Nephron (organoid): Measurements from ENCODE around the gene SHTN1.

Experiments
- H3K27ac Mint-ChIP-seq, 3 experiments: 2 replicates each; pipeline ENCODE4 v1.8.0; 2020; ENCODE audit warnings: mixed read lengths in 3 of 3, mild to moderate bottlenecking in 2 of 3, moderate library complexity in 1 of 3
- H3K27me3 Mint-ChIP-seq: 2 replicates; pipeline ENCODE4 v1.8.0; 2021; ENCODE audit warnings: low read depth, mild to moderate bottlenecking, moderate library complexity, mixed read lengths
- H3K36me3 Mint-ChIP-seq: 2 replicates; pipeline ENCODE4 v1.8.0; 2020; ENCODE audit warnings: low read depth, mixed read lengths
- H3K4me1 Mint-ChIP-seq: 2 replicates; pipeline ENCODE4 v1.8.0; 2020; ENCODE audit warnings: mixed read lengths
- H3K4me3 Mint-ChIP-seq, 3 experiments: 2 replicates each; pipeline ENCODE4 v1.8.0; 2020; ENCODE audit warnings: mild to moderate bottlenecking in 3 of 3, mixed read lengths in 3 of 3, moderate library complexity in 2 of 3
- H3K9me3 Mint-ChIP-seq: 2 replicates; pipeline ENCODE4 v1.8.0; 2020; ENCODE audit warnings: mixed read lengths
- TF ChIP-seq, protein P1 (sequence below), 3 experiments: fragments of 200-600 bp; sonication (generic); IDR thresholded peaks; one replicate each; pipeline ENCODE4 v1.5.0; 2021; ENCODE audit warnings: antibody characterized with exemption in 3 of 3; ENCODE audit not compliant: unreplicated experiment in 3 of 3

The SHTN1 gene

GRCh38 chr10:116893686-116894037, 111.3 kb downstream of the SHTN1 start:
- no peaks in the 10 kb centered on the region for H3K36me3 Mint-ChIP-seq
- H3K27me3 Mint-ChIP-seq, result no peaks in the 10 kb centered on the region
- peaks cover 53% of the 10 kb centered on the region for H3K4me1 Mint-ChIP-seq
- H3K4me3 Mint-ChIP-seq, result peak overlapping the region; percentile 10 to 21 (median 20)
- H3K27ac Mint-ChIP-seq, result peak overlapping the region; percentile 46 to 81 (median 71)
- TF ChIP-seq, protein P1, sequence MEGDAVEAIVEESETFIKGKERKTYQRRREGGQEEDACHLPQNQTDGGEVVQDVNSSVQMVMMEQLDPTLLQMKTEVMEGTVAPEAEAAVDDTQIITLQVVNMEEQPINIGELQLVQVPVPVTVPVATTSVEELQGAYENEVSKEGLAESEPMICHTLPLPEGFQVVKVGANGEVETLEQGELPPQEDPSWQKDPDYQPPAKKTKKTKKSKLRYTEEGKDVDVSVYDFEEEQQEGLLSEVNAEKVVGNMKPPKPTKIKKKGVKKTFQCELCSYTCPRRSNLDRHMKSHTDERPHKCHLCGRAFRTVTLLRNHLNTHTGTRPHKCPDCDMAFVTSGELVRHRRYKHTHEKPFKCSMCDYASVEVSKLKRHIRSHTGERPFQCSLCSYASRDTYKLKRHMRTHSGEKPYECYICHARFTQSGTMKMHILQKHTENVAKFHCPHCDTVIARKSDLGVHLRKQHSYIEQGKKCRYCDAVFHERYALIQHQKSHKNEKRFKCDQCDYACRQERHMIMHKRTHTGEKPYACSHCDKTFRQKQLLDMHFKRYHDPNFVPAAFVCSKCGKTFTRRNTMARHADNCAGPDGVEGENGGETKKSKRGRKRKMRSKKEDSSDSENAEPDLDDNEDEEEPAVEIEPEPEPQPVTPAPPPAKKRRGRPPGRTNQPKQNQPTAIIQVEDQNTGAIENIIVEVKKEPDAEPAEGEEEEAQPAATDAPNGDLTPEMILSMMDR (IDR thresholded peaks at IDR 0.05; ENCODE audit: unreplicated experiment in 3 of 3), result no peak
- H3K9me3 Mint-ChIP-seq, result no peaks in the 10 kb centered on the region

GRCh38 chr10:116892907-116893685, 111.9 kb downstream of the SHTN1 start:
- peak overlapping the region; percentile 10 to 21 (median 20) for H3K4me3 Mint-ChIP-seq
- no peaks in the 10 kb centered on the region for H3K27me3 Mint-ChIP-seq
- H3K9me3 Mint-ChIP-seq, result no peaks in the 10 kb centered on the region
- H3K4me1 Mint-ChIP-seq, result peaks cover 59% of the 10 kb centered on the region
- TF ChIP-seq, protein P1 (IDR thresholded peaks at IDR 0.05; ENCODE audit: unreplicated experiment in 3 of 3), result no peak
- H3K27ac Mint-ChIP-seq, result peak overlapping the region; percentile 46 to 81 (median 71)
- H3K36me3 Mint-ChIP-seq, result no peaks in the 10 kb centered on the region

GRCh38 chr10:116891208-116891607, 113.8 kb downstream of the SHTN1 start:
- H3K36me3 Mint-ChIP-seq, result no peaks in the 10 kb centered on the region
- peak overlapping the region; percentile 78 to 93 (median 90) for H3K27ac Mint-ChIP-seq
- H3K4me3 Mint-ChIP-seq, result peak overlapping the region in 2 of 3 experiments; percentile 64 to 76
- H3K9me3 Mint-ChIP-seq, result no peaks in the 10 kb centered on the region
- TF ChIP-seq, protein P1 (IDR thresholded peaks at IDR 0.05; ENCODE audit: unreplicated experiment in 3 of 3), result no peak
- no peaks in the 10 kb centered on the region for H3K27me3 Mint-ChIP-seq
- peaks cover 76% of the 10 kb centered on the region for H3K4me1 Mint-ChIP-seq

GRCh38 chr10:116889066-116889465, 115.9 kb downstream of the SHTN1 start:
- TF ChIP-seq, protein P1 (IDR thresholded peaks at IDR 0.05; ENCODE audit: unreplicated experiment in 3 of 3), result no peak
- no peak overlapping the region for H3K4me3 Mint-ChIP-seq
- H3K36me3 Mint-ChIP-seq, result no peaks in the 10 kb centered on the region
- H3K27me3 Mint-ChIP-seq, result no peaks in the 10 kb centered on the region
- H3K9me3 Mint-ChIP-seq, result no peaks in the 10 kb centered on the region
- H3K4me1 Mint-ChIP-seq, result peaks cover 79% of the 10 kb centered on the region
- H3K27ac Mint-ChIP-seq, result peak overlapping the region in 1 of 3 experiments; percentile 46

- Mint-ChIP-seq H3K27me3 (no peaks in the 10 kb centered on the region), H3K4me1 (peaks cover 76% of the 10 kb centered on the region), H3K4me3 (no peak overlapping the region), H3K36me3 (no peaks in the 10 kb centered on the region), H3K27ac (peak overlapping the region in 1 of 3 experiments; percentile 11), H3K9me3 (no peaks in the 10 kb centered on the region)
- TF ChIP-seq, protein P1 (IDR thresholded peaks at IDR 0.05; ENCODE audit: unreplicated experiment in 3 of 3), result no peak
These were observed 116.5 kb downstream of the SHTN1 start for GRCh38 chr10:116888380-116889055.
